Stimulated activated CD4-positive, alpha-beta T cell treated with anti-CD3 and anti-CD28 coated beads, Interleukin-4, amount 100 ng/mL, for 24 hours (primary cell): Measurements from ENCODE around the gene RGSL1.

Experiments
- DNase-seq: peaks from one replicate; pipeline ENCODE4 v3.0.0-alpha.2; 2020

RGSL1 gene

DNA sequence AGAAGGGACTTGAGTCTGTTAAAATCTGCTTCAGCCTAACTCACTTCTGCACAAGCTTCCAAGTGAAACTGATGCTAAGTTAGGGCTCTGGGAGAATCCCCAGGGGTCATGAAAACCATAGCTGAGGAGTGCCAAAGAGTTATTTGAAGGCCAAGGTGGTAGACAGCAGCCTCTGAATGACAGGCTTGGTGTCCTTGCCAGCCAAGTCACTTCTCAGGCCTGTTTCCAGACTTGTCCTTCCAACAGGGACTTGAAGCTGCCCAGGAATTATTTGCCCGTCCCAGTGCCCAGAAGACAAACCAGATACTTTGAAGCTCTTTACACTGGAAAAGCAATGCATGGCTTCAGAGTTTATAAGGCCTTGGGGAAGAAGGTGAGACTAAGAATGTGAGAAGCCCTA lies 105.5 kb downstream of the RGSL1 start:
- no peak for DNase-seq

DNA sequence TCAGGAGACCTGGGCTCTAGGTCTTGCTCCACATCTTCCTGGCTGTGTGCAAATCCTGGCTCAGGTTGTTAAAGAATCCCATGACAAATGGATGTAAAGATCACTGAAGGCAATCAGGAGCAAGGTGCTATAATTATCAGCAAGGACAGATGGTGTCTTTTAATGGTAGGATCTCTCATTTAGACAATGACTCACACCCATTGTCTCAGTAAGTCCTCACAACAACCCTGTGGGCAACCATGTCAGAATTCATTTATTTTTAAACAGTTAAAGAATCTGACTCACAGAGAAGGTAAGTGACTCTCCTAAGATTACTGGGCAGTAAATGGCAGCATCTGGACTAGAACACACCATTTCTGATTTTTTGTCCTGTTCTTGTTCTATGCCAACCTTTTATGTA lies 106.3 kb downstream of the RGSL1 start:
- DNase-seq = no peak

DNA sequence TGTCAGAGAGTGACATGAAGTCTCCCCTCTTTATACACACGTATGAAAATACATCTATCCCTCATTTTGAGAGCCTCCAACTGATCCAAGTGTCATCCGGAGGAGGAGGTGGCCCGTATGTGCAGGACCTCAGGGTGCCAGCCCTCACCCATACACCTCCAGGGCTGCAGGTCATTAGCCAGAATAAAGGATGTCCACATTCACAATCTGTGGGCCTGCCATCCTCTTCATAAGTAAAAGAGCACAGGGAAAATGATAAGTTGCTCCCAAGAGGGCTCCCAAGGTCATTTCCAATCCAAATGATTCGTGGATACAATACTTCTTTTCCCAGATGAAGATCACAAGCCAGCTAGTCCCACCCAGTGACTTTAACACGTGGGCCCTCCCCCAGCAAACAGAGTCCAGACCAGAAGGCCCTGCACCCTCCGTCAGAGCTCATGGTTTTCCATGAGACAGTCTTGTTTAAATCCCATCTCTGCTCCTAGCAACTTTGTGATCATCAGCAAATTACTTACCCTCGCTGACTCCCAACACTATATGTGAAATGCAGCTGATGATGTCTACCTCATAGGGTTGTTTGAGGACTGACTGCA lies 110.5 kb downstream of the RGSL1 start:
- no peak for DNase-seq

- DNase-seq = no peak
Observed at GRCh38 chr1:182561456-182561855, 111.5 kb downstream of the RGSL1 start.

GRCh38 chr1:182563095-182563494 lies 113.1 kb downstream of the RGSL1 start:
- no peak for DNase-seq

- DNase-seq = no peak
Observed at GRCh38 chr1:182564406-182565004, 114.6 kb downstream of the RGSL1 start.

- no peak for DNase-seq
Observed at GRCh38 chr1:182565537-182565936, 115.6 kb downstream of the RGSL1 start.

DNA sequence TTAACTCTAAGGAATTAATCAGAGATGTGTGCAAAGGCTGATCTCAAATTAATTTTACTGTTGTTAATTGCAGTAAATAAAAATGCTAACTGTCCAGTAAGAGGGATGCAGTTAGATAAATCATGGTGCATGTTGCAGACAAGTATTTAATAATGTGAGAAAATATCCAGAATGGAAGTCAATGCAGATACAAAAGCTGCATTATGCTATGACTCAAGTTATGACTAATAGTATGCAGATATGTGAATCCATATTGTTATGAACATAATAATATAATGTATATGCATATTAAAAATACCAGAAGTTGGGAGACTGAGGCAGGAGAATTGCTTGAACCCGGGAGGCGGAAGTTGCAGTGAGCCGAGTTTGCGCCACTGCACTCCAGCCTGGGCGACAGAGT lies 117.7 kb downstream of the RGSL1 start:
- no peak for DNase-seq

DNA sequence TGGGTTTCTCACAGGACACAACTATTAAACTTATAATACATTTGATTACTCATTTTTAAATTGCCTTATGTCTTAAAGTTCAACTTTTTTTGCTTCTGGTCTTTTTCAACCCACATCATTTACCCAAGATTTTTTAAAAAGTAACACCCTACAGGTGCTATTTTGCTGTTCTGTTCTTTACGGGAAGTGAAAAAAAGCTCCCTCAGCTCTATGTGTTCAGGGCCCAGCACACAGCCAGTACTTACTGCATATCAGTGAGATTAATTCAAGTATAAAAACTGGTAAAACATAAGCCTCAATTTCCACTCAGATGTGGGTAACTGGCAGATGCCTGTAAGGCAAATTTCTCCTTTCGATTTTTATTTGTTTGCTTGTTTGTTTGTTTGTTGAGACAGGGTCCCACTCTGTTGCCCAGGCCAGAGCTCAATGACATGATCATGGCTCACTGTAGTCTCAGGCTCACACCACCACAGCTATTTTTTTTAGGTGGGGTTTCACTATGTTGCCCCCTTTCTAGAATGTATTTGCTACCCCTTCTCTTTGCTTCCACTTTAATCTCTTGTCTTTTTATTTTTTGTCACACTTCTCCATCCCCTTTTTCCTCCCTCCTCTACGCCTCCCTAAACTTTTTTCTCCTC lies 118.8 kb downstream of the RGSL1 start:
- no peak for DNase-seq

DNA sequence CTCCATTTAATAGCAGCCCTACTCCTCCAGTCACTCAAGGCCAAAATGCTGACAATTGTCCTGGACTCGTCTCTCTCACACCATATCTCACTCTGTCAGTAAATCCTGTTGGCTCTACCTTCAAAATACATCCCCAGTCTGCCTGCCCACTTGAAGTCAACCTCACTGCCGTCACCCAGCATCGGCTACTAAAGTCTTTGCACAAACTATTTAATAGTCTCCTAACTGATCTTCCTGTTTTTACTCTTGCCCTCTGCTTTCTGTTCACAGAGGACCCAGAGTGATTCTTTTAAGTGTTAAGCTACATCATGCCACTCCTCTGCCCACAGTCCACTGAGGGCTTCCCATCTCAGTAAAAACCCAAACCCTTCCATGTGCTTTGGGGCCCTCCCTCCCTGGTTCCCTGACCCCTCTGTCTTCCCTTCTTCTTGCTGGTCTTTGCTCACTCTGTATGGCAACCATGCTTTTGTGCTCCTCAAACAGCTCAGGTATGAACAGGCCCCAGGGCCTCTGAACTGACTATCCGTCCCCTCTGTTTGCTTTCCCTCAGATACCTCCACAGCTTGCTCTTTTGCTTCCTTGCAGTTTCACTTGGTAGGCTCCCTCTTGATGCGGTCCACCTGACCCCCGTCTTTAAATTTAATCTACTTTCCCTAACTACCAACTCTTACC lies 120.1 kb downstream of the RGSL1 start:
- no peak for DNase-seq

- no peak for DNase-seq
Observed at GRCh38 chr1:182570611-182570970, 120.6 kb downstream of the RGSL1 start.

- DNase-seq = no peak
Observed at GRCh38 chr1:182574156-182574555, 124.2 kb downstream of the RGSL1 start.

- DNase-seq = no peak
Observed at GRCh38 chr1:182575540-182576149, 125.7 kb downstream of the RGSL1 start.

GRCh38 chr1:182580736-182581135 lies 130.8 kb downstream of the RGSL1 start:
- DNase-seq = no peak

GRCh38 chr1:182584746-182585145 lies 134.8 kb downstream of the RGSL1 start:
- DNase-seq = no peak

GRCh38 chr1:182586380-182586779 lies 136.4 kb downstream of the RGSL1 start:
- no peak for DNase-seq

- no peak for DNase-seq
Observed at GRCh38 chr1:182587093-182587492, 137.1 kb downstream of the RGSL1 start.

DNA sequence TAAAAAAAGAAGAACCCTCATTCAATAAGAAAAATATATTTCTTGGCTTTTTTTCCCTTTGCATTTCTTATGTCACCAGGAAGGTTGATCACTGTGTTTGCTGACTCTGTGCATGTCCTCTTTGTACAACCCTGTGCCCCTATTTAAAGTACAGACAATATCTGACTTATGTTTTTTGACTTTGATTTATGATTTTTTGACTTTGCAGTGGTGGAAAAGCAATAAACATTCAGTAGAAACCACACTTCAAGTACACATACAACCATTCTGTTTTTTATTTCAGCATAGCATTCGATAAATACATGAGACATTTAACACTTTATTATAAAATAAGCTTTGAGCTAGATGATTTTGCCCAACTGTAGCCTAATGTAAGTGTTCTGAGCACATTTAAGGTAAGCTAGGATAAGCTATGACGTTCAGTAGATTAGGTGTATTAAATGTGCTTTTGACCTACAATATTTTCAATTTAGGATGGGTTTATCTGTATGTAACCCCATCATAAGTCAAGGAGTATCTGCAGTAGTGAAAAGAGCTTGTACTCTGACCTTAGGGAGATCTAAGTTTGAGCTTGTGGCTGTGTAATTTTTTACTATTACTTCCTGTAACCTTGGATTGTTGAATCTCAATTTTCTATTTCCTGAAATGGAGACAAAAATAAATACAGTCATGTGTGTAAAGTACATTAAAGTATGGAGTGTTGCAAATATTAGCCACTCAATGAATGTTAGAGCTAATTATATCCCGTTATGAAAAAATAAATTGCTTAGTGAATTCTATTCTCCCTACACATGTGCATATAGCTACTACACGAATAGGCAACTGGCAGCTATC lies 137.9 kb downstream of the RGSL1 start:
- DNase-seq = no peak

DNA sequence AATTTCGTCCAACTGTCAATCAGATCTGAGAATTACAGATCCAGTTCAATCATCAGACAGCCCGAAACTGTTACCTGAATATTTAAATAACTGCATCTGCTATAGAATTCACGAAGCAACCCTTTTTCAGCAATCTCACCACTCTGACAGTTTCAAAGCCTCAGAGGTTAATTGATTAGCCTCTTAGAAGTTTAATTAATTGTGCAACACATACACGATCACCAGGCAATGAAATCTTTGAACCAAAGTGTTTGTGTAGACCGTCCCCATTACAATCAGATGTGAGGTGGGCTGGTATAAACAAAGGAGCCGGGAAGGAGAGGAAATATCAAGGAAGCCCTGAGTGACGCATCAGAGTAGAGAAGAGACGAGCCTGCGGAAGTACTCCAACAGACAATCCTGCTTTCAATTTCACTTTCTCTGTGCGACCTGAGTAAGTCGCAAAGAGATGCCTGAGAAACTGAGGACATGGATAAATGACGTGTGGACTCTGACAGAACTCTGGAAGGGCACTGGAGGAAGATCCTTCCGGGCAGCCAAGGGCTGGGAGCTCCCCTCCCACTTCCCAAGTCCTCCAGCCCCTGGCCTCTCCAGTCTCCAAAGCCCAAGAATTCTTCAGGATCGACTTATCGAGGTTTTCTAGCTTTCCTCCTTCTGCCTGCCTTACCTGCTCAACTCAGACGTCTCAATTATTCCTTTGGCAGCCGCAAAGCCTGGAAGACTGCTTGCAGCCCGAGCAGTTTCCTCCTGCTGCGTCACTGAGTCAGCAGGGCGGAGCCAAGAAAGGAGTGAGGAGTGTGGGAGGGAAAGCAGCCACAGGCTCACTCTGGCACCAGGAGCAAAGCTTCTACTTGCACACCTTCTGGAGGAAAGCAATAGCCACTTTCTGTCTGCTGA lies 138.8 kb downstream of the RGSL1 start, which contains the start of gene RNASEL:
RNASEL (minus strand) TSS at position 757 of the 897 bp plus-strand sequence. CDS start 2,450 bp downstream, outside the sequence.
- DNase-seq = peak; percentile 63

DNA sequence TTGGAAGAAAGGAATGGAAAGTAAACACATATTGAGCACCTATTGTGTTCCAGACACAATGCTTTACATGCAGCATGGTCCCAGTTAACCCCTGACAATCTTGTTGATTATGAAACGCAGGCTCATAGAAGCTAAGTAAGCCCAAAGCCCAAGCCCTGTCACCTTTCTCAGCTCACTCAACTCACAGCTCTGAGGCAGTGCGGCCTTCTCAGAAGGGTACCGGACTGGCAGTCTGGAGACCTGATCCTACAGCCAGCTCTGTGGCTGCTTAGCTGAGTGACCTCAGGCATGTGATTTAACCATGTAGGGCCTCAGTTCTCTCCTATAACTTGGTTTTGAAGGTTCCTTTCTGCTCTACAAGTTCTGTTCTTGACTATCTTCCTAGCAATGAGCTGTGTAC lies 139.6 kb downstream of the RGSL1 start:
- DNase-seq = no peak

DNA sequence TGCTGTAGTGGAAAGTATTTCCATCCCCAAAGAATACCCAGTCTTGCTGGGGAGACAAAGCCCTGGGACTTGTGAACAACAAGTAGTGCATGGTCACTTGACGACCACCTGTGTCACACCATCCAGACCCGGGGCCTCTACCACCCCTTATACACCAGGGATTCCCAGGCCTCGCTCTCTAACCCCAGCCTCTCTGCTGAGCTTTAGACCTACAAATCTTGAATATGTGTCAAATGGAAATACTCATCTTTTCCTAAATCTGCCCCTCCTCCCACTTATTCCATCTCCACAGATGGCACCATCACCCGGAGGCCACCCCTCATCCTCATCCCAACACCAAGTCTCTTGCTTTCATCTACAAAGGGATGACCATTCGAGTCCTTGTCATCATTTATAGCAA lies 140.0 kb downstream of the RGSL1 start:
- no peak for DNase-seq
